Limb (tissue), 2 donors: ENCODE data around the gene ZNF512B.
"Not testable (repeated sequence)": the region's sequence is repeated elsewhere in the genome, so short reads cannot be mapped to it uniquely, and the experiment has no call there.

Experiments used
- DNase-seq, 2 donors: peaks; one replicate each; pipeline ENCODE4 v3.0.0-alpha.2; 2016; ENCODE audit errors: extremely low spot score in 2 of 2

ZNF512B gene, protein sequence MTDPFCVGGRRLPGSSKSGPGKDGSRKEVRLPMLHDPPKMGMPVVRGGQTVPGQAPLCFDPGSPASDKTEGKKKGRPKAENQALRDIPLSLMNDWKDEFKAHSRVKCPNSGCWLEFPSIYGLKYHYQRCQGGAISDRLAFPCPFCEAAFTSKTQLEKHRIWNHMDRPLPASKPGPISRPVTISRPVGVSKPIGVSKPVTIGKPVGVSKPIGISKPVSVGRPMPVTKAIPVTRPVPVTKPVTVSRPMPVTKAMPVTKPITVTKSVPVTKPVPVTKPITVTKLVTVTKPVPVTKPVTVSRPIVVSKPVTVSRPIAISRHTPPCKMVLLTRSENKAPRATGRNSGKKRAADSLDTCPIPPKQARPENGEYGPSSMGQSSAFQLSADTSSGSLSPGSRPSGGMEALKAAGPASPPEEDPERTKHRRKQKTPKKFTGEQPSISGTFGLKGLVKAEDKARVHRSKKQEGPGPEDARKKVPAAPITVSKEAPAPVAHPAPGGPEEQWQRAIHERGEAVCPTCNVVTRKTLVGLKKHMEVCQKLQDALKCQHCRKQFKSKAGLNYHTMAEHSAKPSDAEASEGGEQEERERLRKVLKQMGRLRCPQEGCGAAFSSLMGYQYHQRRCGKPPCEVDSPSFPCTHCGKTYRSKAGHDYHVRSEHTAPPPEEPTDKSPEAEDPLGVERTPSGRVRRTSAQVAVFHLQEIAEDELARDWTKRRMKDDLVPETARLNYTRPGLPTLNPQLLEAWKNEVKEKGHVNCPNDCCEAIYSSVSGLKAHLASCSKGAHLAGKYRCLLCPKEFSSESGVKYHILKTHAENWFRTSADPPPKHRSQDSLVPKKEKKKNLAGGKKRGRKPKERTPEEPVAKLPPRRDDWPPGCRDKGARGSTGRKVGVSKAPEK

DNA sequence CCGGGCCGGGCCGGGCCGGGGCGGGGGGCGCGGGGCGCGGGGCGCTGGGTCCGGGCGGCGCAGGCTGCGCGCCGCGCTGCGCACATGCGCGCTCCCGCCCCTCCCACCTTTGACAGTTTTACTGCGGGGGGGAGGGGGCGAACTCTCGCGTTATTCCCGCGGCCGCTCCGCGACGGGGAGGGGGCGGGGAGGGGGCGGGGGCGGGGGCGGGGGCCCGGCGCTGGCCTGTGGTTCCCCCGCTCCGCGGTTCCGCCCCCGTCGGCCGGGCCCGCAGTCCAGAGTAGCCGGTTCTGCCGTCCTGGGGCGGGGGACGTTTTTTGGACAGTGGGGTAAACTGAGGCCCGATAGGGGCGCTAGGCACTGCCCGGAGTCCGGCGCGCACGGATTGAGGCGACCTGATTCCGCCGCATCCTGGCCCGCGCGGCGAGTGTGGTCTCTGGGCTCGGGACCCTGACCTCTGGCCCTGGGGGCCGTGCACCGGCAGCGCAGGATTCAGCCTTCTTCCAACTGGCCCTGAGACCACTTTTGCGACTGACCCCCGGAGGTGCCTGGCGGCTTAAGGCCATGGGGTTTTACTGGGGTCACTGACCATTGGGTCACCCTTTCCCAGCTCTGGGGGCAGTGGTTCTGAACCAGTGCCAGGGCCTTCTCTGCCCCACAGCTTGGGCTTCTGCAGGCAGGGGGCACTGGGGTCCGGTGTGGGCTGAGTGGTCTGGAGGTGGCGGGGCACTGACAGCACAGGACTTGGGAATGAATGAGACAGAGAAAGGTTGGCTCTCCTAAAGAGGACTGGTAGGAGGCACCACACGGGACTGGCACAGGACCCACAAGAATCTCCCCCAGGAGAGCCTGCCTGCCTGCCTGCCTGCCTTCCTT, at the start of gene ZNF512B:
Gene ZNF512B (minus strand): TSS at position 93 of the 876 bp plus-strand sequence. CDS start 1,980 bp downstream, outside the sequence.
- peak in 1 of 2 donors; percentile 90 for DNase-seq

DNA sequence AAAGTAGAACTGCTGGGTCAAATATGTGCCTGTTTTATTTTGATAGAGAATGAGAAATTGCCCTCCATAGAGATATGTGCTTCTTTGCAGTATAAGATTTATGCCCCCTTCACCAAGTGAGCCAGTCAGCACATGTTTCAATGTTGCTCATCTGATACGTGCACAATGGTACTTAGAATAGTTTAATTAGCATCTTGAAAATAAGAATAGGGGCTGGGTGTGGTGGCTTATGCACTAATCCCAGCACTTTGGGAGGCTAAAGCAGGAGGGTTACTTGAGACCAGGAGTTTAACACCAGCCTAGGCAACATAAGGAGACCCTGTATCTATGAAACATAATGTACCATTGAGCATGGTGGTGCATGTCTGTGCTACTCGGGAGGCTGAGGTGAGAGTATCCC, 45.9 kb upstream of the ZNF512B start:
- no peak for DNase-seq

DNA sequence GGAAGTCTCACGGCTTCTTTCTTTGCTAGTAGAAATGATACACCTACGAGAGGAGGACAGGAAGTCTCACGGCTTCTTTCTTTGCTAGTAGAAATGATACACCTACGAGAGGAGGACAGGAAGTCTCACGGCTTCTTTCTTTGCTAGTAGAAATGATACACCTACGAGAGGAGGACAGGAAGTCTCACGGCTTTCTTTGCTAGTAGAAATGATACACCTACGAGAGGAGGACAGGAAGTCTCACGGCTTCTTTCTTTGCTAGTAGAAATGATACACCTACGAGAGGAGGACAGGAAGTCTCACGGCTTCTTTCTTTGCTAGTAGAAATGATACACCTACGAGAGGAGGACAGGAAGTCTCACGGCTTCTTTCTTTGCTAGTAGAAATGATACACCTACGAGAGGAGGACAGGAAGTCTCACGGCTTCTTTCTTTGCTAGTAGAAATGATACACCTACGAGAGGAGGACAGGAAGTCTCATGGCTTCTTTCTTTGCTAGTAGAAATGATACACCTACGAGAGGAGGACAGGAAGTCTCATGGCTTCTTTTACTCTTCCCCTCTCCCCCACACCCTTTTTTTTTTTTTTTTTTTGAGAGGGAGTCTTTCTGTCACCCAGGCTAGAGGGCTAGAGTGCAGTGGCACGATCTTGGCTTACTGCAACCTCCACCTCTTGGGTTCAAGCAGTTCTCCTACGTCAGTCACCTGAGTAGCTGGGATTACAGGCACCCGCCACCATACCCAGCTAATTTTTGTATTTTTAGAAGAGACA, 42.8 kb upstream of the ZNF512B start:
- not testable (repeated sequence) for DNase-seq

DNA sequence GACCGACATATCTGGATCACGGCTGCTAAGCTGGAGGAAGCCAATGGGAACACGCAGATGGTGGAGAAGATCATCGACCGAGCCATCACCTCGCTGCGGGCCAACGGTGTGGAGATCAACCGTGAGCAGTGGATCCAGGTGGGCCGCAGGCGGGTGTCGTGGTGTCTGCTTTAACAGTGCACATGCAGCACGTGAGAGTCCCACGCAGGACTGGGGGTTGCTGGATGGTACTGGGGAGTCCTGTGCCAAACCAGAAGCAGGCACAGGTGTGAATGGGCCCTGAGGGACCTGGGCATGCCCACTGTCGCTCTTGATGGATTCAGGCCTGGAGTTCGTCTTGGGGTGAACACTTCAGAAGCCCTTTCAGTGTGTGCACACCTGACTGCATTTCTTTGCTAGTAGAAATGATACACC, 41.6 kb upstream of the ZNF512B start:
- DNase-seq = no peak

DNA sequence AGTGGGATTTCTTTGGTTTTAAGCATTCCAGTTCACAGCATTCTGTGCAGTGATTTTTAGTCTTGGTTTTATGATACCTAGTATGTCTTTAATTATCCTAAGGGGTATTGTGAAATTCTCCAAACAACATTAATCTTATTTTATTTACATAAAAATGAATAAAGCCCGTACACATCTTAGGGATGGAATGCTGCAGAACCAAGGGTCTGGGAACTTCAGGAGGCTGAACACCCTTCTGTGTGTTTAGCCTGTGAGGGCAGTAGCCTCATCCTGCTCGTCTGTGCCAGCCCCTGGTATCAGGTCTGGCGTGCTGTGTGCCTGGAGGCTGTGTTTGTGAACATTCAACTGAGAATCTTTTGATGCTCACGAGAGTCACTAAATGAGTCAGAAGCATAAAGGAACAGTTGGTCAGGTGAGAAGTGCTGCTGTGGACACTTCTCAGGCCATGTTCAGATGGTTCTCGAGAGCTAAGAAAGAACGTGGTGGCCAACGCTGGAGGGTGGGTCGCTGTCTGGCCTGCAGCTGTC, 41.0 kb upstream of the ZNF512B start:
- DNase-seq = no peak

DNA sequence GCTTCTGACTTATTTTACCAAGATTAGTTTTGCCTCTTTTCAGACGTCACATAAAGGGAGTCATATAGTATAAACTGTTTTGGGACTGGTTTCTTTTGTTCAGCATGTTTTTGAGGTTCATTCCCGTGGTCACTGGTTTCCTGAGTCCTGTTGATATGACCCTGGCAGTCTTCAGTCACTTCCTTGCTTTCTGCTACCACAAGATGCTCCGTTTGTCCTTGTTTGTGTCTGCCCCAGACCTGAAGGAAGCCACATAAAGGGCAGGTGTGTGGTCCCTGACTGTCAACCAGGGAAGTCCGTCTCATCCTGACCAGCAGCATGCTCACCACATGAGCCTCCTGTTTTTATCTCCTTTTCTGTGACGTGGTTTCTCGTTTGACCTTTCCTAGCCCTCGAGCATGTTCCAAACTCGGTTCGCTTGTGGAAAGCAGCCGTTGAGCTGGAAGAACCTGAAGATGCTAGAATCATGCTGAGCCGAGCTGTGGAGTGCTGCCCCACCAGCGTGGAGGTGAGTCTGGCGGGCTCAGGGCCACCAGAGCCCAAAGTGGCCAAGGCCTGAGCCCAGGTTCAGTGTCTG, 40.2 kb upstream of the ZNF512B start:
- DNase-seq = no peak

DNA sequence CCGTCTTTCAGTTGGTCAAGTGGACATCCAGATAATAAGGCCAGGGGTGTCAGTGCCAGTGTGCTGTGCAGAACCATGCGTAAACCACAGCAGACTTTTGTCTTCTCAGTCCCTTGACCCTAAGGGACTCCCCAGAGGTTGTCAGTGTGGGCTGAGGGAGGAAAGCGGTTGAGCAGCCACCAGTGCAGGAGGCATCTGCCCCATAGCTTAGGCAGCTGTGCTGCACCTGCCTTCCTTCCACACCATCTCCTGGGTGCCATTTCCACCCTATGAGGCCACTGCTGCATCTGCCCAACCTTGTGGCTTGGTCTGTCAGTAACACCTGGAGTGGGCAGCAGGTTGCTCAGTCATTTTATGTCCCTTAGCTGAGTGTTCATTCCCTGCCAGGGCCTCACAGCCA, 37.2 kb upstream of the ZNF512B start:
- no peak for DNase-seq

DNA sequence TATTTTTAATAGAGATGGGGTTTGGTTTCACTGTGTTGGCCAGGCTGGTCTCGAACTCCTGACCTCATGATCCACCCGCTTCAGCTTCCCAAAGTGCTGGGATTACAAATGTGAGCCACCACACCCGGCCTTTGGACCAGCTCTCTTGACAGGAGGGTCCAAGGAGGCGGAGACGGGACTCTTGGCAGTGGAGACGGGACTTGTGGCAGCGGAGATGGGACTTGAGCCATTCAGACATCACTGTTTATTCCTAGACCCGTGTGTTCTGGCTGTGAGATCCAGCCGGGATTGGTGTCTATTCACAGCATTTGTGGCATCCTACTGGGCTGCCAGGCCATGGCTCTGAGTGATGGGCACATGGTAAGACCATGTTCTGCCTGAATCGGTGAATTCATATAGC, 36.8 kb upstream of the ZNF512B start:
- no peak for DNase-seq

DNA sequence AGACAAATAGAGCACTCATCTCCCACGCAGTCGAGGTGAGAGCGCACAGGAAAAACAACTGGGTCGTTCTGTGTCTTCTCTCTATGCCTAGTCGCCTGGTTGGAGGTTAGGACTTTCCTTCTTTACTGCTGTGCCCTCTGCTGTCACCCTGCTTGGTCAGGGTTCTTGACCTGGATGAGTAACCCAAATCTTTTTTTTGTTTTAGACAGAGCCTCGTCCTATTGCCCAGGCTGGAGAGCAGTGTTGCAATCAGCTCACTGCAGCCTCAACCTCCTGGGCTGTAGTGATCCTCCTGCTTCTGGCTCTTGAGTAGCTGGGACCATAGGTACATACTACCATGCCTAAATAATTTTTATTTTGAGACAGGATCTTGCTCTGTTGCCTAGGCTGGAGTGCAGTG, 35.7 kb upstream of the ZNF512B start:
- no peak for DNase-seq

DNA sequence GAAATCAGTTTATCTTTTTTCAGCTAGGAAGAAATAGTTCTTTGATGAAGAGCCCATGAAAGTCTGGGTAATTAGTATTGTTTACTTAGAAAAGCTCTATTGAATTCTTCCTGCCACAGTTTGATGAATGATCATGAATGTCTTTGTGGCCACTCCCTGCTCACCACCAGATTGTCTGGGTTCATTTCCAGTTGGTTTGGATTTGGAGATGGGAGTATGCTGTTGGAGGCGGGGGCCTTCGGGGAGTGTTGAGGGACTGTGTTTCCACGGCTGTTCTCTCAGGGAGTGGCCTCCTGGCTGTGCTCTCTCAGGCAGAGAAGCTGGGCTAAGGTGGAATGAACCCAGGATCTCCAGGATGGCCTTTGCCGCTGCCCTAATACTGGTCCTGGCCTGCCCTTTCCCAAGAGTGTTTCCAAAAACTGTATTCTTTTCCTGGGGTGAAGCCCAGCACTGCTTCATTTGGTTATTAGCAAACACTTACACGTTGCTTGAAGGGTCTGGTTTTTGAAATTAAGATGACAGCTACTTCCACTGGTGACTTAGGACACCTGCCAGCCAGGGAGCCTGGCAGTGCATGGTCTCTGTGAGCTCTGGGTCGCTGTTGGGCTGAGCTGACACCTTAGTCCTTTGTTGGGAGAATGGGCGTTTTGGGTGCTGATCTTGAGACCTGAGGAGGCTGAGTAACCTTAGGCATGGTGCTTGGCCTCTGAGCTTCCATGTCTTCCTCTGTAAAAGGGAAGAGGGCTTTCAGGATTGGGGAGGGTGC, 34.4 kb upstream of the ZNF512B start:
- DNase-seq = no peak

DNA sequence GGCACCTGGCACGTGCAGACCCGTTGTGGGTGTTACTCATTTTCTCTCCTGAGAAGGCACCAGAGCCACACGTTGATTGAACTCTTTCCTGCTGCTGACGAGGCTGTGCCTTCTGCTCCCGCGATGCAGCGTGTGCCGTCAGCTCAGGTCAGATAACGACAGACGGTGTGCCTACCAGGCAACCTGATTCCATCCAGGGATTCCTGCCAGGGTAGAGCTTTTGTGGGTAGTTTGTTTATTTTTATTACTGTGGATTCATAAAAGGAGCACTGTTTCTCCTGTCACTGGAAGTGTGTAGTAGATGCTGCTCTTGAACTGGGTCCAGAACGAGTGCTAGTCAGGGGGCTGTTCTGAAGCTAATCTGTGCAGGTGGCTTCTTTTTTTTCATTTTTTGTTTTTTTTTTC, 31.9 kb upstream of the ZNF512B start:
- no peak for DNase-seq

DNA sequence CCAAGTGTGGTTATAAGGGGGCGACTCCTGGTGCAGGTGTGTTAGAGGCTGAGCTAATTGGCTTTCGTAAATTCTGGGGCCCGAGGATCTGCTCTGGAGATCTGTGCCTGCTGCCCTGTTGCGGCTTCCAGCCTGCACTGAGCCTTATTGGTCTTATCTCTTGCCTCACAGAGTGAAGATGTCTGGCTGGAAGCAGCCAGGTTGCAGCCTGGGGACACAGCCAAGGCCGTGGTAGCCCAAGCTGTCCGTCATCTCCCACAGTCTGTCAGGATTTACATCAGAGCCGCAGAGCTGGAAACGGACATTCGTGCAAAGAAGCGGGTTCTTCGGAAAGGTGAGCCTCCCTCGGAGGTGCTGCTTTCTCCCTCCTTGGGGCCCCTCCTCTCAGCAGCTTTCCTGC, 31.2 kb upstream of the ZNF512B start:
- DNase-seq = no peak

DNA sequence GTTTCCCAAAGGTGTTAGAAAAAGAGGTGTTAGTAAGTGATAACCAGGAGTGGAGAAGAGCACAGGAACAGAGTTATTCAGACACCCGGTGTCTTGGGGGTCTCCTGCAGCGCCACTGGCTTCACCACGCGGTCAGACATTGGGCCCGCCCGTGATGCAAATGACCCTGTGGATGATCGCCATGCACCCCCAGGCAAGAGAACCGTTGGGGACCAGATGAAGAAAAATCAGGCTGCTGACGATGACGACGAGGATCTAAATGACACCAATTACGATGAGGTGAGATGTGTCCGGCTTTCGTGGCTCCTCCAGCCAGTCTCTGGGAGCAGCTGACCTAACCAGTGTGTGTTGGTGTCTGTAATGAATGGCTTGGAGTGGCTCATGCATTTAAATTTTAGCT, 13.2 kb upstream of the ZNF512B start:
- DNase-seq = no peak

DNA sequence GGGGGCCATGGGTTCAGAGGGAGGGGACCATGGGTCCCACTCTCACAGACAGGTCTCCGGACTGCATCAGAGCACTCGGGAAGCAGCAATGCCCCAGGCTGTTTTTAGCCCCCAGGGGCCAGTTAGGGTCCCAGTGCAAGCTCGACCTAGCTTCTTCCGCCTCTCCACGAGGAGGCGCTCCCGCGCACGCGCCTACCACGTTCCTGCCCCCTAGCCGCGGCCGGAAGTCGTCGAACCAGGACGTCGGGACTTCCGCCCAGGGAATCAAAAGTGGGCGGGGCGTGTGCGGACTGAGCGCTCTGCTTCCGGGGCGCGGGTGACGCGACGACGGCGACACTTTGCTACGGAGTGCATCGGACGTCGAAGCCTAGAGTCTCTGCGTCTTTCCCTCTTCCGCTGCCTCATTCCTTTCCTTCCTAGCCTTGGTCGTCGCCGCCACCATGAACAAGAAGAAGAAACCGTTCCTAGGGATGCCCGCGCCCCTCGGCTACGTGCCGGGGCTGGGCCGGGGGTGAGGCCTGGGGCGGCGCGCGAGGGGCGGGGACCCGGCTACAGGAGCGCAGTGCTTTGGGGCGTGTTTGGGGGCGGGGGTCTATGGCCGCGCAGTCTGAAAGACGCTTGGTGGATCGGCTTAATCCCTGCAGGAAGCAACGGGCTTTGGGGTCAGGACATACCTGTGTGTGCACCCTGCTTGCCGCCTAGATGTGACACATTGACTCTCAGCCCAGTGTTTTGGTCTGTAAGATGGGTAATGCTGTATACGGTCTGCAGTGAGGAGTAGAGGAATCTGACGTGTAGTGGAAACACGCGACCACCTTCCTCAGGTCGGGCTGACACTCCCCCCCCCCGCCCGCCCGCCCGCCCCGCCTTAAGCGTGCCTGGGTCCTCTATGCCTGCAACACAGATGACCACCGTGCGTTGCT, 11.3 kb upstream of the ZNF512B start, which contains the start of gene PRPF6:
Gene PRPF6 (plus strand): TSS at position 327 of the 923 bp plus-strand sequence. CDS start 114 bp downstream, at position 441.
- DNase-seq = peak; percentile 95 to 96

DNA sequence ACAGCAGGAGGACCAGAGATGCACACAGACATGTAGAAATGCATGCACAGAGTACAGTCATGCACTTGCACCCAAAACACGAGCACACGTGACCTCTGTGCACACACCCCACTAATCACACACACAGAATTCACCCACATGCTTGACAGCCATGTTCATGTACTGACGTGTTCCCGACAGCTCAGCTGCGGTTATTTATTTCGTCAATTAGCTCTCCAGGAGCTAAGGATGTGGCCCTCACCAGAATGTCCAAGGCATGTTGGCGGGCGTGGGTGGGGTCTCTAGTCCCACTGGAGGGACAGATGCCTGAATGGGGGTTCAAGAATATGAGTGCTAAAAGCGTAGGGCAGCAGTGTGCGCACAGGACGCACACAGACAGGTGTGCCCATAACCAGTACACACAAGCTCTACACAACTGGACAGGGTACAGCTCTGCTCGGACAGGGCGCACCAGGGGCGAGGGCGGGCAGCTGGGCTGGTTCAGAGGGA, 10.6 kb upstream of the ZNF512B start:
- DNase-seq = no peak

DNA sequence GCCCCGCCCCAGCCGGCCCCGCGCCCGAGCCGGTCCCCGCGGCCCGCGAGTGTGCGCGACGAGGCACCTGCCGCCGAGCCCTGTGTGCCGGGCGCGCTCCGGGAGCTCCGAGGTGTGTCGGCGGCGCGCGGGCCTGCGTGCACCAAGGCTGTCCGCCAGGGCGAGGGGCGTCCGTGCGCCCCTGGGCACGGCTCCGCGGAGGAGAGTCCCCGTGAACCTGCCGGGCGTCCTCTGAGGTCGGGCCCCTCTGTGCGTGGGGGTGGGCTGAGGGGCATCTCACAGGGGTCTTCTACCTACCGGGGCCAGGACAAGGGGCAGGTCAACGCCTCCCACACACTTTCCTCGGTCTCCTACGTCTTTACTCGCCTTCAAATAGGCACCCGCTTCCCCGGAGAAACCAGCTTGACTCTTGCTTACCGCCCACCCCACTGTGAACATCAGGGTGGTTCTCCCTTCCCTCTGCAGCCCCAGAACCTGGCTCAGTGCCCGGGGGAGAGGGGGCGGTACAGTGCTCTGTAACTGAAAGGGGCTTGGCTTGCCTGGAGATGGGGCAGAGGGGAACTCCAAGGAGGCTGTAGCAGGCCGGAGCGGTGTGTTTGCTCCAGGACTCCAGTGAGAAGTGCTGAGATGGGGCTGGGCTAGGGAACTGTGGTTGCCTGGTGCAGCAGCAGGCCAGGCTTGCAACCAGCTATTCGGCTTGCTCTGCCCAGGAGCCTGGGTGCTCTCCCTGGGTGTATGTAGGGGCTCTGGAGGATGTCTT, 10.0 kb upstream of the ZNF512B start, which contains the start of gene SAMD10:
Gene SAMD10 (minus strand): TSS at position 86 of the 760 bp plus-strand sequence. CDS start 175 bp downstream, outside the sequence.
- peak; percentile 47 to 87 for DNase-seq

DNA sequence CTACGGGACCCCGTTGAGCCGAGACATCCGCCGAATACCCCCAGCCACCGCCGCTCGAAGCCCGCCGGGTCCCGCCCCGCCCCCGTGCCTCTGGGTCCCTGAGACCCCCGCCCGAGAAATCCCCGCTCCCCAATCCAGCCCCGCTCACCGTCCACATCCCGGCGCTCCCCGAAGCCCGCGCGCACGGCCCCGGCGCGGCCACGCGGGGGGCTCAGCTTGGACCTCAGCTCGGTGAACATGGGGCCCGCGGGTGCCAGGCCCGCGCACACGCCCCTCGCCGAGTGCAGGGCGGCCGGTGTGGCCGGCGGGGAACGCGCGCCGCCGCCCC, 9.5 kb upstream of the ZNF512B start:
- DNase-seq = peak in 1 of 2 donors; percentile 66
